Panc1 (cell line): ENCODE measurements around the gene DDX19B.

Experiments used
- CTCF ChIP-seq: fragments of 450-650 bp; IDR thresholded peaks from 2 replicates; pipeline ENCODE4 v1.5.1; 2017; ENCODE audit warnings: mild to moderate bottlenecking
- POLR2AphosphoS5 ChIP-seq: IDR thresholded peaks from 2 replicates; pipeline ENCODE4 v1.6.1; 2012; ENCODE audit warnings: mild to moderate bottlenecking, low read depth, low read length, moderate library complexity
- REST ChIP-seq, 2 experiments: IDR thresholded peaks; 2 replicates each; pipeline ENCODE4 v1.6.1; 2011 to 2012; ENCODE audit warnings: low read depth in 2 of 2, control low read depth in 1 of 2, low read length in 1 of 2, mild to moderate bottlenecking in 1 of 2, moderate library complexity in 1 of 2; ENCODE audit not compliant: insufficient read depth in 1 of 2
- SIN3A ChIP-seq: IDR thresholded peaks from 2 replicates; pipeline ENCODE4 v1.6.1; 2012; ENCODE audit warnings: low read depth, mild to moderate bottlenecking, low read length, moderate library complexity, borderline replicate concordance; ENCODE audit not compliant: insufficient read depth
- TCF7L2 ChIP-seq: IDR thresholded peaks from 2 replicates; pipeline ENCODE4 v1.6.1; 2011; ENCODE audit warnings: mild to moderate bottlenecking, low read depth, low read length, inconsistent platforms

GRCh38 chr16:70295634-70296033 lies 3.4 kb upstream of the DDX19B start:
- TF ChIP-seq POLR2AphosphoS5 (no peak), REST (IDR thresholded peaks at IDR 0.05; ENCODE audit: insufficient read depth in 1 of 2, low read depth in 2 of 2, low read length in 1 of 2) (no peak), CTCF (no peak), SIN3A (no peak), TCF7L2 (no peak)
